HepG2 (cell line): ENCODE measurements around the gene TLE7. TPM values are rescaled to one million over a fixed set of nuclear protein-coding genes. Genes with fewer than 3 reads are reported as not detected.
A peak's percentile ranks its signal among the peaks of the same experiment; 100 is the strongest.

Source experiments
- CHCHD3 ChIP-seq: sonication (generic); formaldehyde crosslinking; IDR thresholded peaks from 2 replicates; pipeline ENCODE4 v1.8.0; 2022; ENCODE audit warnings: mild to moderate bottlenecking, missing genetic modification reagents, moderate library complexity
- HNF1B ChIP-seq: sonication (generic); formaldehyde crosslinking; IDR thresholded peaks from 2 replicates; pipeline ENCODE4 v1.5.1; 2020; ENCODE audit warnings: mild to moderate bottlenecking, moderate library complexity, missing genetic modification reagents
- MLX ChIP-seq: IDR thresholded peaks from 2 replicates; pipeline ENCODE4 v1.6.1; 2016
- NCOR1 ChIP-seq: fragments of 200-600 bp; sonication (generic); IDR thresholded peaks from 2 replicates; pipeline ENCODE4 v1.7.0; 2017; ENCODE audit warnings: antibody characterized with exemption, low read length, borderline replicate concordance
- PBX3 ChIP-seq: sonication (generic); formaldehyde crosslinking; IDR thresholded peaks from 2 replicates; pipeline ENCODE4 v1.8.1; 2023; ENCODE audit warnings: missing genetic modification reagents, inconsistent platforms, borderline replicate concordance
- THRA ChIP-seq: sonication (generic); formaldehyde crosslinking; IDR thresholded peaks from 2 replicates; pipeline ENCODE4 v1.4.0; 2020; ENCODE audit warnings: missing genetic modification reagents, borderline replicate concordance
- ZBTB42 ChIP-seq: sonication (generic); formaldehyde crosslinking; IDR thresholded peaks from 2 replicates; pipeline ENCODE4 v1.5.0; 2020; ENCODE audit warnings: mild to moderate bottlenecking, missing genetic modification reagents
- ZNF280D ChIP-seq: sonication (generic); formaldehyde crosslinking; IDR thresholded peaks from 2 replicates; pipeline ENCODE4 v1.5.1; 2020; ENCODE audit warnings: mild to moderate bottlenecking, missing genetic modification reagents
- ZNF615 ChIP-seq: sonication (generic); formaldehyde crosslinking; IDR thresholded peaks from 2 replicates; pipeline ENCODE4 v1.5.0; 2020; ENCODE audit warnings: mild to moderate bottlenecking, missing genetic modification reagents, borderline replicate concordance
- ZNF704 ChIP-seq: sonication (generic); formaldehyde crosslinking; IDR thresholded peaks from 2 replicates; pipeline ENCODE4 v1.8.1; 2023; ENCODE audit warnings: mild to moderate bottlenecking, inconsistent platforms, moderate library complexity, missing genetic modification reagents, borderline replicate concordance
- ZNF878 ChIP-seq: sonication (generic); formaldehyde crosslinking; IDR thresholded peaks from 2 replicates; pipeline ENCODE4 v1.8.1; 2023; ENCODE audit warnings: mild to moderate bottlenecking, missing genetic modification reagents, moderate library complexity
- ZSCAN21 ChIP-seq: sonication (generic); formaldehyde crosslinking; IDR thresholded peaks from 2 replicates; pipeline ENCODE4 v1.8.0; 2022; ENCODE audit warnings: mild to moderate bottlenecking, missing genetic modification reagents, moderate library complexity, borderline replicate concordance
- polyA plus RNA-seq, 8 experiments: library from polyadenylated mRNA; depleted of rRNA in 3 of 8; stranded (reverse) in 7 of 8; unstranded in 1 of 8; fragments of >200 nt; fragmentation: Illumina TruSeq in 4 of 8; extraction: Trizol in 4 of 8; gene quantifications; 2 replicates each; pipeline versions ENCODE4 v1.2.1 to v1.2.3, GENCODE V29; 2011 to 2016; ENCODE audit warnings: low read depth in 4 of 8, missing spikeins in 1 of 8, mixed read lengths in 1 of 8; ENCODE audit not compliant: insufficient read depth in 1 of 8
- total RNA-seq, 5 experiments: library from RNA; depleted of rRNA; stranded (reverse); fragments of >200 nt; fragmentation: Illumina TruSeq; extraction: Trizol; gene quantifications; 2 replicates each; pipeline ENCODE4 v1.2.3, GENCODE V29; 2016; ENCODE audit warnings: low read depth in 1 of 5

Gene TLE7
- total and polyA plus RNA-seq, 2 of the 13 experiments (the other 11 are each of a cell fraction or from before 2014, with no cell fraction given), result not detected

GRCh38 chr16:71426069-71426879 lies 15.6 kb downstream of the TLE7 start (continued):
- peak; percentile 73; the same call in 1 of the 2 replicates for TF ChIP-seq ZNF878 (CRISPR knock-in tag)
- TF ChIP-seq ZNF704 (CRISPR knock-in tag), result peak; percentile 92
- TF ChIP-seq ZSCAN21, result peak; percentile 99
- TF ChIP-seq HNF1B (CRISPR knock-in tag), result peak; percentile 98
- TF ChIP-seq NCOR1, result peak; percentile 87
- TF ChIP-seq CHCHD3, result no peak; the same call in 1 of the 2 replicates
- TF ChIP-seq ZNF615 (CRISPR knock-in tag), result peak; percentile 78; the same call in 1 of the 2 replicates
- peak; percentile 88 for TF ChIP-seq ZBTB42 (CRISPR knock-in tag)
- TF ChIP-seq PBX3, result 0 out of 2 replicates have a peak, but pooled peaks have one; percentile 49
- TF ChIP-seq THRA (CRISPR knock-in tag), result peak; percentile 64; the same call in 1 of the 2 replicates
- peak; percentile 96 for TF ChIP-seq ZNF280D (CRISPR knock-in tag)
- TF ChIP-seq MLX, result peak; percentile 75; the same call in 1 of the 2 replicates
